ENCODE data around the gene SLC37A1. TPM values are rescaled to one million over a fixed set of nuclear protein-coding genes. Genes with fewer than 3 reads are reported as not detected.
A peak's percentile ranks its signal among the peaks of the same experiment; 100 is the strongest.
"Not testable (repeated sequence)": the region's sequence is repeated elsewhere in the genome, so short reads cannot be mapped to it uniquely, and the experiment has no call there.

Gene SLC37A1
- total RNA-seq, 1 experiment from 2014 or later, result 10.9 TPM

DNA sequence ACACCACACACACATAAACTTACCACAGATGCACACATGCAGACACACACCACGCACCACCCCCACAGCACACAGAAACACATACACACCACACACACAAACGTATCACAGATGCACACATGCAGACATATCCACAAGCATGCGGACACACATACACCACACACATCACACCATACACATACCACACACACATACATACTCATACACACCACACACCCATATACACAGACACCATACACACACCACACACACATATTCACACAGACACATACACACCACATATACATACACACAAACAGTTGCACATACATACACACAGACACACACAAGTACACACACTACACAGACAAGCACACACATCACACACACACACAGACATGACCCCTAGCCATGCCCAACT, 102.3 kb downstream of the SLC37A1 start:
- DNase-seq (ENCODE audit: low read depth), result no peak

DNA sequence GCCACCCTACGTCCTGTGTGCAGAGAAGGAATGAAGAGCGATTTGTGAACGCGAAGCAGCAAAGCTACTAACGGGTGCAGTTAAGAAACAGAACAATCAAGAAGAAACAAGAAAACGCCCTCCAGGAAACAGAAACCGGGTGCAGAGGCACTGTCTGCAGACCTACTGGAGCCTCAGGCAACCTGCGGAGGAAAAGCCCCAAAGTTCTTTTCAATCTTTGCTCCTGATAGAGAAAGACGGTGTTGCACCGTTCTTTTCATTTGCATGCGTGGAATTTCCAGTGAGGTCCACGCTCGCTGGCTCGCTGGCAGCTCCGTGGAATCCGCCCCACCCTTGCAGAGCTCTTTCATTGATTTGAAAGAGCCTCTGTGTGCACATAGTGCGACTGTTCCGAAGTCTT, 102.8 kb downstream of the SLC37A1 start:
- DNase-seq (ENCODE audit: low read depth), result no peak

DNA sequence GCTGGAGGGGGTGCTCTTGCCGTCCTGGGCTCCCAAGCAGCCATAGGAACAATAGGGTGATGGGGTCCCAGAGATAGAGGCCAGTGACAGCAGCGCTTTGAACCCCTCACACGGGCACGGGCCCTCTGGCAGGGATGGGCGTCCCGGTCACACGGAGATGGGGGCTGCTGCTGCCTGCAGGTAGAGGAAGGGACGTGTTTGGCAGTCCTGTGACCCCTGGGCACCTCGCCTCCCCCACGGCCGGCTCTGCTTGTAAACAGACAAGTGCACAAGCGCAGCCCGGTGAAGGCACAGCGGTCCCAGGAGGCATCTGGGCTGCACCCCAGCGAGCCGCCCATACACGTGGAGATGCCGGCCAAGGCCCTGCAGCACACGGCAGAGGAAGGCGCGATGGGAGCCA, 103.3 kb downstream of the SLC37A1 start:
- DNase-seq (ENCODE audit: low read depth), result no peak

DNA sequence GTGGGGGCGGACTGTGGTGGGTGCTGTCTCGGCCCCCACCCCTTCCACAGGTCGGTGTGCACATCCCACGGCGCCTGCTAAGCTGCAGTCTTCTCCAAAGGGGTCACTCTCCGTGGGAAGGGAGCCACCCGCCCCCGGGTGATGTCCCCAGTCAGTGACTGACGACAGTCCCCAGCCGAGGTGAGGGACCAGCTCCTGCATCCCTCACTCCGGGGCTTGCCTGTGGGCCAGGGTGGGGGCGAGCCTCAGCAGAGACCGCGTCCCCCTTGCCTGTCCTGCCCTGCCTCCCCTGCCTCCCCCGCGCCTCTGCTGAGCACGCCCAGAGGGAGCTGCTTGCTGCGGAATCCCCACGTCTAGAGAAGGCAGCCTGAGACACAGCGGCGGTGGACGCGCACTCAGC, 103.8 kb downstream of the SLC37A1 start:
- DNase-seq (ENCODE audit: low read depth), result no peak

DNA sequence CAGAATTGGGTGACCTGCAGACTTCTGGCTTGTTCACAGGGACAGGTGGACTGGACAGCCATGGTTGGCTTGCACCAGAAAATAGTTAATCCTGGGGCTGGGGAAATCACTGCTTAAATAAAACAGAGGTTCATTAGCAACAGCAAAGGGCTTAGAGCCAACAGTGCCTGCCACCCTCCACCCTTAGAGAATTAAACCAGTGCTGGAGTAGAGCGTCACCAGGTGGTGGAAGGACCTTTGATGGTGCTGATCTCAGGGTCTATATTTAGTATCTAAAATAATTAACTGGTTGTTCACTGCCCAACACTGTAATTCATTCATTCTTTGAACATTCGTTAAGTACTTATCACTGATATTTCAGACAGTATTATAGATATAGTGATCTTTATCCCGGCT, 105.1 kb downstream of the SLC37A1 start:
- DNase-seq (ENCODE audit: low read depth), result no peak

DNA sequence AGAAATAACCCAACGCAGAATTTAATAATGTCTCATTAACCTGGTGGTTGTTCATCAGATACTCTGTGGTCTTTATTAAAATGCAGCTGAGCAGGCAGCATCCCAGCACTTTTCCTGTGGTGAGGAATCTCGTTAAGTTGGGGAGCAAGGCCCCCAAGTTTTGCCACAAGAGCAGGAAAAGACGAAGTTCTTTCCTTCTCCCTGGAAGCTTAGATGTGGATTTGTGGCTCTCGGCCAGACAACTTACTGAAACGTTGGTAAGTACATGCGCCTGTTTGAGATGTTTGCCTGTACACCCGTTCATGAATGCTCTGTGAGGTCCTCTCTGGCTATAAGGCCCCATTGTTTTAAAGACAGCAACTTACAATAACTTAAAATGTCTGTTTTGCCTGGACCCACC, 105.5 kb downstream of the SLC37A1 start:
- no peak for DNase-seq (ENCODE audit: low read depth)

DNA sequence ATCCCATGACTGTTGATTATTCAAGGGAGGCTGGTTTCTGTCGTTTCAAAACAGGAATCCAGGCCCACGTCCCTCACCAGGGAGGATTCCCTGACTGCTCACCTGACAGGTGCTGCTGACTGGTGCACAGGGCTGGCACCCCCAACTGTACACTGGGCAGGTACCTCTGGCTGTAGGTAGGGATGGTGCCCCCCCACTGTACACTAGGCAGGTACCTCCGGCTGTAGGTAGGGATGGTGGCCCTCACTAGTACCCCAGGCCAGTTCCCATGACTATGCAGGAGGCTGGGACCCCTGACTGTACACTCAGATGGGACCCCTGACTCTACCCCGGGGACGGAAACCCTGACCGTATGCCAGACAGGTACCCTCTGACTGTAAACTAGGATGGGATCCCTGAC, 106.2 kb downstream of the SLC37A1 start:
- DNase-seq (ENCODE audit: low read depth), result no peak

DNA sequence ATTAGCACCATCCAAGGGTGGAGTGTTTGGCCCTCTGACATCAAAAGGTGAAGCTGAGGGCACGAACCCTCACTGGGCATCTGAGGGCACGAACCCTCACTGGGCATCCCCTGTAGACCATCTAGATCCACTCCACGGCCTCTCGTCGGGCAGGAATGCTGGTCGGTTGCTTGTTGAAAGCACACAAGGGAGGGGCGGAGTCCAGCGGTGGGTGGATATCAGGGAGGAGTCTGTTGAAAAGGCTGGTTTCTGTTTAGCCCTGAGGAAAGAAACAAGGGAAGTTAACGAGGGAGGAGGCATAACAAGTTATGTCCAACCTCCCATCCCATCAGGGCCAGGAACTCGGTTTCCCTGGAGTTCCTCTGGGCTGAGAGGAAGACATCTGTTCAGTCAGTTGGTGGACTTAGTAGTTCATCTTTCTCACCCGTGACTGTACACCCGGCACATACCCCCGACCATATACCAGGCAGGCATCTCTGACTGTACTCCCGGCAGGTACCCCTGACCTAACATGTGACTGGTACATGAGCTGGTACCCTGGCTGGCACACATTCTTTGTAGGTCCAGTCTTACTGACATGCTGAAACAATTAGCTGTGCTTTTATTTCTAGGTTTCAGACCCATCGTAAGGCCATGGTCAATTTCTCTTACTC, 107.6 kb downstream of the SLC37A1 start:
- DNase-seq (ENCODE audit: low read depth), result peak; percentile 49

DNA sequence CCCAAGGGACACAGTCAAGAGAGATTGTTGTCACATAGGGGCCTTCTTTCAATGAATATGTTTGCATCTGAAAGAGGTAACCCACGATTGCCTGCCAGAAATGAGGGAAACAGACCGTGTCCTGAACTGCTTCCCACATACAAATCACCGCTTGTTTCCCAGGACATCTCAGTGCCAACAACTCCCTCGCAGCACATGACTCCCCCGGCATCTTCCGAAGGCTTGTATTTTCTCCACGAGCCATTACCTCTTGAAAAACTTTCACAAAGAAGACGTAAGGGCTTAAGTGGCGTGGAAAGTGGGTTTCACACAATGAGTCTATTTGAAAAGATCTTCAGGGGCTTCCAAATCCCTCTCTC, 108.1 kb downstream of the SLC37A1 start:
- DNase-seq (ENCODE audit: low read depth), result peak; percentile 39

DNA sequence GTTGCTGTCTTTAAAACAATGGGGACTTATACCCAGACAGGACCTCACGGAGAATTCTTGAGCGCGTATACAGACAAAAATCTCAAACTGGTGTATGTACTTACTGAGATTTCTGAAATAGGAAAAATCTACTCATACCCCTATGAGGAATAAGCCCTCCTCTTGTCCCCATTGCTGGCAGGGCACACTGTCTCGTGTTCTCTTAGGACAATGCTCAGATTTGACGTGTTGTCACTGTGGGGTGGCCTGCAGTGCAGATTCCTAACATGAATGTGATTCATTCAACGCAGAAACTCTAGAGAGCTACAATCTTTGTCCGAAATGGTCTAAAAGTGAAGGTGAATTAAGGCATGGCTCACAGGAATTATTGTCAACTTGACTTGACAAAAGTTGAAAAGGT, 108.6 kb downstream of the SLC37A1 start:
- DNase-seq (ENCODE audit: low read depth), result no peak

DNA sequence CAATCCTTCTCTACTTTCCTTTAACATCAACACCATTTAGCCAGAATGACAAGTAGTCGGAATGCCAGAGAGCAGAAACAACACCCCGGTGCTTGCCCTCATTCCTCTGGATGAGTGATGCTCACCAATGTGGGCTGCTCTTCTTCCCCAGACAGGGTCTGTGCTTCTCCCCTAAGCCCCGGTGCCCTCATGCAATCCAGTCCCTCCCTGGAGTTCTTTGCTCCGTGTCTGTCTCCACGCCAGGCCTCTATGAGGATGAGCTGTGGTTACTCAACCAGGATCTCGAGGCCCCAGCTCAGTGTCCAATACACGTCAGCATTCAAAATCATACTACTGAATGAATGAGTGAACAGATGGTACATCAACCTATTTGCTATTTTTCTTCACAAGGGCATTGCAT, 110.0 kb downstream of the SLC37A1 start:
- no peak for DNase-seq (ENCODE audit: low read depth)

DNA sequence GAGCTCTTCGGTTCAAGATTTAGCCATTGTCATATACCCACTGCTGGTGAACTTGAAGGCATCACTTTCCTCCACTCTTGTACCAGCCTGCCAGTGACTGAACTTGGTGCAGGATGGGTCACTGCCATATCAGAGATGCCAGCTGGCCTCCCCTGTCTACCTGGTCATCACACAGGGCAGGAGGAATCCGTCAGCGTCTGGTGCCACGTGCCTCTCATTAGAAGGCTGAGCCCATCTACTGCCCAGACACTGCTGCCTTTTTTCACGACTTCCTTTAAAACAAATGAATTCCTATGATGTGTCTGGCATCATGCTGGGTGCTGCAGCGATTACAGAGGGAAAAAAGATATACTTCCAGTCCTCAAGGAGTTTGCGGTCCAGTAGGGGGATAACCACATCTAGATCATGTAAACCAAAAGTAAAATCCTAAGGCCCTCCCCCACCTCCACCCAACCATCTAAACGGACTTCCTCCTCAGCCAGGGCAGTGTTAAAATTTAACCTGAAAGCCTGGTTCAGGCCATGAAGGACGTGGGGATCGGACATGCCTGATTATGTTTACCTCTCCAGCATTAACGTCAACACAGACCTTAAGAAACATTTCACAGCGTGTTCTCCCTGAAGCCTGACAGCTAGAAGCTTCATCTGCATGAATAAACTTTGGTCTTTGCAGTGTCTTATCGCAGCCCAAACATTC, 110.6 kb downstream of the SLC37A1 start:
- no peak for DNase-seq (ENCODE audit: low read depth)

DNA sequence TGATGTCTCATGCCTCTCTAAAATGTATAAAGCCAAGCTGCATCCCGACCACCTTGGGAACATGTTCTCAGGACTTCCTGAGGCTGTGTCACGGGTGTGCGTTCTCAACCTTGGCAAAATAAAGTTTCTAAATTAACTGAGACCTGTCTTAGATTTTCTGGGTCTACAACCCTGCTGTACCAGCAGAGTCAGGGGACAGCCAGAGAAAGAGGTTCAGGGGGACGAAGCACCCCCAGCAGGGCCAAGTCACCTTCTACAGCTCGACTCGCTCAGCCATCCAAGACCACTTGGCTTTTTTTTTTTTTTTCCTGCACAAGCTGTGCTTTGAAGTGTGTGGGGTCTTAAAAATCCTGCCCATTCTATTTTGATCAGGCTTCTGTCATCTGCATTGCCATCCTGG, 111.3 kb downstream of the SLC37A1 start:
- DNase-seq (ENCODE audit: low read depth), result no peak

DNA sequence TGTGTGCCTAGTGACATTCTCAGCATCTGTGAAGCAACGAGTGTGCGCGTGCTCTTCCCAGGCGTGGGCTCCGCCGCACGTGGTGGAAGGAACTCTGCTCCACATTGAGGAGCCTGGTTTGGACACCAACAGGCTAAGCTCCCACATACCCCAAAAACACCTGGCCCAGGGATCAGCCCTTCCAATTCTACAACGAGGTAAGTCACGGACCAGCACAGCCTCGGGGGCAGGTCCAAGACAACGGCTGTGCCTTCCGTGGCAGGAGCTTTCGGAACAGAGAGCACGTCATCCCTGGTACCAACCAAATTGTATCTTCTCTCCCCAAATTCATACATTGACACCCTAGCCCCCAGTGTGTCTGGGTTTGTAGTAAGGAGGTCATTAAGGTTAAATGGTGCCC, 112.5 kb downstream of the SLC37A1 start:
- DNase-seq (ENCODE audit: low read depth), result no peak

DNA sequence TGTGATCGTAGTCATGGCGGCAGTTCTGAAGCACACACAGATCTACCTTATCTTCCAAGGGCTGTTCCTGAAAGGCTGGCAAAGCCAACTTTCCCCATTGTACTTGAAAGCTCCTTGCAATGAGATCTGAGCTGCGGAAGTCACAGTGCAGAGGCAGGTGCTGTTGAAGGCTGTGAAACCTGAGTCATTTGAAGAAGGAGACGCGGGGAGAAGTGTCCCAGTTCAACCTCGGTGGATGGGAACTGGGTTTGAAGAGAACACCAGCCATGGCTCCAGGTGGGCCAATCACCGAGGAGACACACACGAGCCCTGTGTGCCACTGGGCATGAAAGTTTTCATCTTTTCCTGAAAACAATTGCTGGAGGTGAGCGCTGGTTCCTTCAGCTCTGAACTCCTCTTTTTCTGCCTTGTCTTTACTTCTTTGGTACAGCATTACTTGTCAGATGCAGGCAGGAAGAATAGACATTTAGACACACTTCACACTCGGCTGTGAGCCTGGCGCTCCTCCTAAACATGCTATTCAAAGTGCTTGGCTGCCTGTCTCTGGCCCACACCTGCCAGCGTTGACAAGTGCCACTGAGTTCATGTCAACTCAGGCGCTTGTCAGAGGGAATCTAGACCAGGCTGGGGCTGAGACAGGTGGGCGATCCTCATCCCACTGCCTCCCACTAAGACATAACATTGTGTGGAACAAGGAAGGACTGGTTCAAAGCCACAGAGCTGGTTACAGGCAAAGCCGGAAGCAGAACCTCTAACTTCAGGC, 114.1 kb downstream of the SLC37A1 start:
- no peak for DNase-seq (ENCODE audit: low read depth)

DNA sequence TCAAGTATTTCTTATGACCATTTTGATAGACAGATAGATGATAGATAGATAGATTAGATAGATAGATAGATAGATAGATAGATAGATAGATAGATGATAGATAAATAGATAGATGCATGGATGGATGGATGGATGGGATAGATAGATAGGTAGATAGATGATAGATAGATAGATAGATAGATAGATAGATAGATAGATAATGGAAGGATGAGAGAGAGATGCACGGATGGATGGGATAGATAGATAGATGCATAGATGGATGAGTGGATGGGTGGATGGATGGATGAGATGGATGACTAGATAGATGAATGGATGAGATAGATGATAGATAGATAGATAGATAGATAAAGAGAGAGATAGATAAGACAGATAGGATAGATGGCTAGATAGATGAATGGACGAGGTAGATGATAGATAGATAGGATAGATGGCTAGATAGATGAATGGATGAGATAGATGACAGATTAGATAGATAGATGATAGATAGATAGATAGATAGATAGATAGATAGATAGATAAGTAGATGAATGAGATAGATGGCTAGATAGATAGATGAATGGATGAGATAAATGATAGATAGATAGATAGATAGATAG, 114.9 kb downstream of the SLC37A1 start:
- not testable (repeated sequence) for DNase-seq (ENCODE audit: low read depth)

DNA sequence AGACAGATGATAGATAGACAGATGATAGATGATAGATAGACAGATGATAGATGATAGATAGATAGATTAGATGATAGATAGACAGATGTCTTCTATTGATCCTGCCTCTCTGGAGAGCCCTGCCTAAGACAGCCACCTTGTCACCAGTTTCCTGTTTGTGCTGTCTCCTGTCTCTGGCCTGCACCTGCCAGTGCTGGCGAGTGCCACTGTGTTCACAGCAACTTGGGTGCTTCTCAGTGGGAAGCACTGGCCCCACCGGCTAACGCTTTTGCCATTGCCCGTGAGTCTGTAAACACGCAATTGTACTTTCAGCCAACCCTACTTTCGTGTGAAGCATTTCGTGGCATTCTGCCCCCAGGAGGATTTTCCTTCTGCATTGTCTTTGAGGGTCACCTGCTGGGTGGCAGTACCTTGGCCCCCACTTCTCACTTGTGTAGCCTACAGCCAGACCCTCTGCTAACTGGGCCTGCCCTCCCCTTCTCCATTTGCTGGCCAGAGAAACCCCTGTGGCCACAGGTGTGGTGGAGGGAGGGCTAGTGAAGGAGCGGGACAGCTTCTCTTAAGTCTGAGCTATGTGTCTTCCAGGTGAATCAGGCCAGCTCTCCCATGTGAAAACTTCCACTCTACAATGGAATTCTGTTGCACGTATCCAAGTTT, 116.4 kb downstream of the SLC37A1 start:
- no peak for DNase-seq (ENCODE audit: low read depth)

DNA sequence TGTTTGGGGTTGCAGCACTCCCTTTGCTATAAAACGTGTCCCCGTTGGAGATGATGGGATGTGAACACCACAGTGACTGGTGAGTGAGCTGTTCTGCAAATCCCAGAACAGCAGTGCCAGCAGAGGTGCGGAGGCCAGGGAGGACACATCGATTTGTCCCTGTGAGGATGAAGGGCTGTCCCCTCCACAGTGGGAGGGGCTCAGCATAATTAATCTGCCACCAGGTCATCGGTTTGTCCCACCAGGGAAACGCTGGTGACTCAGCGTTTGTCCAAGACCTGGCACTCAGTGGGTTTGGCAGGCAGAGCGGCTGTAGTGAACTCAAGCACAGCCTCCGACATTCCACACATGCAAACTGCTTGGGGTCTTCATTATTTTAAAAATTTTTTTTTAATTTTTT, 117.0 kb downstream of the SLC37A1 start:
- no peak for DNase-seq (ENCODE audit: low read depth)
